Activated CD8-positive, alpha-beta T cell treated with anti-CD3 and anti-CD28 coated beads for 36 hours (primary cell): ENCODE data around the gene HSPA1A. TPM values are rescaled to one million over a fixed set of nuclear protein-coding genes. Genes with fewer than 3 reads are reported as not detected.
"Not testable (repeated sequence)": the region's sequence is repeated elsewhere in the genome, so short reads cannot be mapped to it uniquely, and the experiment has no call there.

Source experiments
- ATAC-seq: fragments of 200-7000 bp; cut with Tn5 transposase; one replicate; pipeline ENCODE4 v1.10.0; 2021; ENCODE audit warnings: mild to moderate bottlenecking, moderate library complexity
- CTCF ChIA-PET: fragments of 350-600 bp; sonication (Branson Sonifier 250); formaldehyde crosslinking; loops from one replicate; lab custom pipeline; 2021; ENCODE audit warnings: antibody characterized with exemption; lab: Charles Lee
- POLR2A ChIA-PET: fragments of 350-600 bp; sonication (Branson Sonifier 250); formaldehyde crosslinking; loops from one replicate; lab custom pipeline; 2021; ENCODE audit warnings: antibody characterized with exemption; lab: Charles Lee
- DNase-seq: peaks from one replicate; pipeline ENCODE4 v3.0.0-alpha.2; 2020
- H3K27ac Mint-ChIP-seq: one replicate; pipeline ENCODE4 v1.8.0; 2021; ENCODE audit warnings: mild to moderate bottlenecking, mixed read lengths
- H3K27me3 Mint-ChIP-seq: one replicate; pipeline ENCODE4 v1.8.0; 2021; ENCODE audit warnings: mixed read lengths
- H3K36me3 Mint-ChIP-seq: one replicate; pipeline ENCODE4 v1.8.0; 2021; ENCODE audit warnings: low read depth, mixed read lengths
- H3K4me1 Mint-ChIP-seq: one replicate; pipeline ENCODE4 v1.8.0; 2021; ENCODE audit warnings: low read depth, mixed read lengths
- H3K4me3 Mint-ChIP-seq: one replicate; pipeline ENCODE4 v1.8.0; 2021; ENCODE audit warnings: mild to moderate bottlenecking, moderate library complexity, mixed read lengths
- H3K9me3 Mint-ChIP-seq: one replicate; pipeline ENCODE4 v1.8.0; 2021; ENCODE audit warnings: mixed read lengths
- CTCF ChIP-seq: fragments of 200-600 bp; IDR thresholded peaks from one replicate; pipeline ENCODE4 v1.8.0; 2022; ENCODE audit warnings: antibody characterized with exemption, mild to moderate bottlenecking
- intact Hi-C: fragments of 100-400 bp; cut with micrococcal nuclease; formaldehyde crosslinking; loops from one replicate; pipeline ENCODE4 v1.10.0; 2022
- total RNA-seq, 2 experiments: library from RNA; stranded (reverse); gene quantifications; one replicate each; pipeline ENCODE4 v1.2.3, GENCODE V29; 2021

The HSPA1A gene
- total RNA-seq, 2 experiments from 2014 or later = 36.6 to 37.8 TPM

- no peak overlapping the region for H3K27ac Mint-ChIP-seq
- no peak for ATAC-seq
These were observed 29.9 kb upstream of the HSPA1A start for GRCh38 chr6:31785475-31785874.

GRCh38 chr6:31791324-31792089 is 23.8 kb upstream of the HSPA1A start:
- TF ChIP-seq CTCF = peak; percentile 79
- Mint-ChIP-seq H3K4me3 (no peak overlapping the region), H3K27ac (peak overlapping the region; percentile 13), H3K36me3 (peaks cover 36% of the 10 kb centered on the region), H3K27me3 (no peaks in the 10 kb centered on the region), H3K4me1 (peaks cover 28% of the 10 kb centered on the region), H3K9me3 (no peaks in the 10 kb centered on the region)
- ChIA-PET CTCF (interaction anchor here (0.6 to 3.8 kb wide), 22 partner anchors 9 to 124 kb away, joined by 3 to 34 read pairs (median 4); partner anchors contain the start of genes DDAH2, HSPA1A, HSPA1B and HSPA1L), POLR2A (interaction anchor here (0.8 to 1.4 kb wide), 4 partner anchors 15 to 55 kb away, joined by 3 to 5 read pairs (median 4); partner anchors contain the start of genes CLIC1 and LSM2)
- DNase-seq (peak; percentile 73), ATAC-seq (no peak)
- intact Hi-C loops = no loop called here

More at GRCh38 chr6:31785475-31785874, 29.9 kb upstream of the HSPA1A start:
- H3K9me3 Mint-ChIP-seq = no peaks in the 10 kb centered on the region
- TF ChIP-seq CTCF = no peak
- ChIA-PET POLR2A (interaction anchor here (1.1 to 1.7 kb wide), 2 partner anchors 10 to 44 kb away, joined by 3 to 7 read pairs; partner anchors contain the start of gene VARS1), CTCF (interaction anchor here (1.3 to 3.2 kb wide), 3 partner anchors 10 to 16 kb away, joined by 8 to 16 read pairs (median 11); partner anchors contain the start of gene VARS1)
- no peak for DNase-seq
- H3K36me3 Mint-ChIP-seq = peaks cover 43% of the 10 kb centered on the region
- H3K4me1 Mint-ChIP-seq = peaks cover 2% of the 10 kb centered on the region
- H3K4me3 Mint-ChIP-seq = no peak overlapping the region
- intact Hi-C loops = no loop called here
- no peaks in the 10 kb centered on the region for H3K27me3 Mint-ChIP-seq

- ChIA-PET CTCF (interaction anchor here (1.0 to 3.8 kb wide), 13 partner anchors 13 to 111 kb away, joined by 3 to 34 read pairs (median 7); partner anchors contain the start of genes DDAH2, HSPA1A, HSPA1B and HSPA1L), POLR2A (interaction anchor here (0.9 to 1.4 kb wide), 3 partner anchors 15 to 50 kb away, joined by 4 to 5 read pairs (median 5); partner anchors contain the start of gene LSM2)
- no peaks in the 10 kb centered on the region for H3K9me3 Mint-ChIP-seq
- H3K27me3 Mint-ChIP-seq = no peaks in the 10 kb centered on the region
- H3K4me3 Mint-ChIP-seq = no peak overlapping the region
- peaks cover 37% of the 10 kb centered on the region for H3K36me3 Mint-ChIP-seq
- TF ChIP-seq CTCF = no peak
- ATAC-seq = no peak
- peaks cover 30% of the 10 kb centered on the region for H3K4me1 Mint-ChIP-seq
- no peak for DNase-seq
- intact Hi-C loops = no loop called here
- no peak overlapping the region for H3K27ac Mint-ChIP-seq
These were observed 23.3 kb upstream of the HSPA1A start for GRCh38 chr6:31792090-31792374.

- Mint-ChIP-seq H3K27me3 (no peaks in the 10 kb centered on the region), H3K9me3 (no peaks in the 10 kb centered on the region), H3K4me1 (peaks cover 36% of the 10 kb centered on the region), H3K4me3 (peak overlapping the region; percentile 35), H3K27ac (peak overlapping the region; percentile 55), H3K36me3 (peaks cover 39% of the 10 kb centered on the region)
- TF ChIP-seq CTCF = no peak
- no peak for ATAC-seq
- POLR2A ChIA-PET = interaction anchor here (0.9 to 1.1 kb wide), 2 partner anchors 14 to 51 kb away, joined by 4 to 5 read pairs; partner anchors contain the start of gene LSM2
- DNase-seq = peak; percentile 57
- intact Hi-C loops = no loop called here
- CTCF ChIA-PET = interaction anchor here (1.4 to 3.8 kb wide), 3 partner anchors 14 to 35 kb away, joined by 4 to 19 read pairs (median 19); partner anchors contain the start of genes HSPA1B and LSM2
These were observed 22.6 kb upstream of the HSPA1A start for GRCh38 chr6:31792761-31793171.

GRCh38 chr6:31793927-31794245 is 21.5 kb upstream of the HSPA1A start:
- peaks cover 45% of the 10 kb centered on the region for H3K36me3 Mint-ChIP-seq
- POLR2A ChIA-PET, intact Hi-C loops, DNase-seq, CTCF ChIA-PET, H3K27me3 Mint-ChIP-seq, H3K9me3 Mint-ChIP-seq, ATAC-seq: not testable (repeated sequence)
- H3K4me3 Mint-ChIP-seq = peak overlapping the region; percentile 92
- H3K4me1 Mint-ChIP-seq = peaks cover 43% of the 10 kb centered on the region
- peak overlapping the region; percentile 93 for H3K27ac Mint-ChIP-seq
